ENCODE measurements around the gene PSMB5. TPM values are rescaled to one million over a fixed set of nuclear protein-coding genes. Genes with fewer than 3 reads are reported as not detected.

Gene PSMB5
- total RNA-seq, 1 donor from 2014 or later, result 303 TPM

DNA sequence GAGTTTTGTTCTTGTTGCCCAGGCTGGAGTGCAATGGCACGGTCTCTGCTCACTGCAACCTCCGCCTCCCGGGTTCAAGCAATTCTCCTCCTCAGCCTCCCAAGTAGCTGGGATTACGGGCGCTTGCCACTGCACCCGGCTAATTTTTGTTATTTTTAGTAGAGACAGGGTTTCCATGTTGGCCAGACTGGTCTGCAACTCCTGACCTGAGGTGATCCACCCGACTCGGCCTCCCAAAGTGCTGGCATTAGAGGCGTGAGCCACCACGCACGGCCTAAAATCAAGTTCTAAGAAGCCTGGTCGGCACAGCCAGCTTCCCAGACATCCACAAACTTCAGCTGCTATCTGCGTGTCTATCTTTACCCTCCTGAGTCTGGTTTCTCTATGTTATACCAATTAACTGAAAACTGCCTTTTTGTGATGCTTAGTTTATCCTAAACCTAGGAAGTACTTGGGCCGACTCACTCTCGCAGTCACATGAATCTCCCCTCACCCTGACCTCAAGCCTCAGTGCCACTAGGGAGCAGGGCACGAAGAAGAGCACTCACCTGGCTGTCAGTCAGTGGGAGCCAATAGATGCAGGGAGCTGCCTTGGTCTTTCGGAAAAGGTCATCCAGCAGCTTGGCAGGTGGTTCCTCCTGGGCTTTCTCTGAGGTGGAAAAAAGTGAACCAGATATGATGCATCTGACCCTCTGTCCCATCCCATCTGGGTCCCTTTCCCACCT is 26.0 kb upstream of the PSMB5 start:
- DNase-seq (ENCODE audit: low read depth), result no peak

DNA sequence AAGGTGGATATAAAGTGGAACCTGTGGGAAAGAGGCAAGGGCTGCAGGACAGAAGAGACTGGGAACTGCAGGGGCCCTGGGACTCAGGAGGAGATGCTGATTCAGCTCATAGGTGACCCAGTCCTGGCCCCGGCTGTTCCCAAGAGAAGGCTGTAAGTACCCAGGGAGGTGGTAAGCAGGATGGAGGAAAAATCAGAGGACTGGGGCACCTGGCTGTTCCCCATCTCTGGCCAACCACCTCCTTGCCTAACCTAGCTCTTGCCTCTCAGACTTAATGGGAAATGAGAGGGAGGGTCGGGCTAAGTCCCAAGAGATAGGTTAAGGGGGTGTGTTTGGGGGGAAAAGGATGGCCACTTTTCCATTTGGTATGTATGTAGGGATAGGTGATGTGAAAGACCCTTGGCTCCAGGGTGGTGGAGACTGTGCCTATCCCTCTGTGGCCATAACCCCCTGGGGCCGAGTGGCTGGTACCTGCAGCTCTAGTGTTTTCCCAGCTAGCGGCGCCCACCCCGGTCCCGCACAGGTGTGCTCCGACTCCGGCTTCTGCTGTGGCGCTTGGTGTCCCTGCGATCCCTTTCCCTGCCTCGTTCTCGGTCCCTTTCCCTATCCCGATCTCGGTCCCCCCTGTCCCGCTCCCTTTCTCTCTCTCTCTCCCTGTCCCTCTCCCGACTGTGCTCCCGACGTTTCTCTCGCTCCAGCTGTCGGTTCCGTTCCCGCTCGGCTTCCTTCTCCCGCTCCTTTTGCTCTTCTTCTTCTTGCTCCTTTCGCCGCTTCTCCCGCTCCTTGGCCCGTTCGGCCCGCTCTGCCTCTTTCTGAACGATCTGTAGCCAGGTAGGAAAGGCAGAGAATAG is 24.2 kb upstream of the PSMB5 start:
- no peak for DNase-seq (ENCODE audit: low read depth)

DNA sequence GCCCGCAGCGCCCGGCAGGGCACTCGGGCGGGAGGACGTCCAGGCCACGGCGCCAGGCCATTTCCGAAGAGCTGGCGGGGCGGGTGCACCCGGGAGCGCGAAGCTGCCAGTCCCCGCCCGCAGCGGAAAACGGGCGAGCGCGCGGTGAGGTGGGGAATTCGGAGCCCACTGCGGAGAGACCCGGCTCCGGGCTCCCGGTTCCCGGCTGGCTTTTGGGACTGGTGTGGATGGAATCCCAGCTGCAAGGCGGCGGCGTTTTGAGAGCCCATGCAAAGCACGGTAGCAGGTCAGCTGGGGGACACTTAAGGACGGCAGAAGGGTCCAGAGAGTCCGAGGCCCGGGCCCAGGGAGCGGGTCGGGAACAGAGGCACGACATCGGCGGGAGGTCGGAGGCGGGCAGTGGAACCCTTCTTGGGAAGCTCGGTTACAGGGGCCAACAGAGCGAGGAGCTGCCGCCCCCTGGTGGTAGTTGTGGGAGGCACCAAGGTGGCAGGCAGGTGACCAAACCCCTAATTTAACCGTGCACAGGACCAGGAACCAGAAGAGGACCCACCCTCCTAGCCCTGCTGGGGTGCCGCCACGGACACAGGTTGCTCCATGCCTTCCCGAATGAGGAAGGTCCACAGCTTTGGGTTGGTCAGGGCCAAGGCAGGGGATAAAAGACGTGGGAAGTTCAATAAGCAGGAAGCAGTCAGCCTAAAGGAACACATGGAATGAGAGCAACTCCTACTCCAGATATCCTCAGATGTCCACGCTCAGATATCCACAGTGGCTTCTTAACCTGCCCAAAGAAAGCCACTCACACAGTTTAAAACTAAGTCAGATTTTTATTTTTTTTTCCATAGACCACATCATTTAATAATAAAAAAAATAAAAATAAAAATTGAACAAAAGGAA is 23.3 kb upstream of the PSMB5 start:
- DNase-seq (ENCODE audit: low read depth), result peak; percentile 86

DNA sequence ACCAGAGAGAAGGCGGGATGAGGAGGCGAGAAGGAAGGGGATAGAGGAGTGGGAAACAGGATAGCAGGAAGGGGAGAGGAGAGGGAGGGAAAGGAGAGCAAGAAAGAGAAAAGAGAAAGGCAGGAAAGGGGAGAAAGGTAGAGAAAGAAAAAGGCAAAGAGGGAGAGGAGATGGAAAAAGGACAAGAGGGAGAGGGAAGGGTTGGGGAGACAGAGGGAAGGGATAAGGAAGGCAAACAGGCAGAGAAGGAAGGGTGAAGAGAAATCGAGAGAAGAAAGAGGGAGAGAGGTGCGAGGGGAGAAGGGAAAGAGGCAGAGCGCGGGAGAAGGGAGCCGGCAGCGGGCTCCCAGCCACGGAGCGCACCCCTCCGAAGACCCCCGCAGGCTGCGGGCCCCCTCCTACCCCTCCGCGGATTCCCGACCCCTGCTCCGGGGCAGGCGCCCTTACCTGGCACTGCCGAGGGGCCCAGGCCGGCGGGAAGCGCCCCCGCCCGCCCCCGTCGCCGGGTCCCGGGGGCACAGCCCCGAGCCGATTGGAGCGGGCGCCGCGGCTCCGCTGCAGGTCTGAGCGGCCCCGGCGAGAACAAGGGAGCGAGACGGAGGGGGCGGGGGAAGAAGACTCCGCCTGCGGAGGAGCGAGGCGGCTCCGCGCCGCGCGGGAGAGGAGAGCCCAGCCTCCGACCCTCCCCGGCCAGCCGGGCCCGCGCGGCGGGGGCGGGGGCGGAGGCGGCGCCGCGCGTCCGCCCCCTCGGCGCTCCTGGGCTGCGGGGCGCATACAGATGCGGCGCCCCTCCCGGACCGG is 22.5 kb upstream of the PSMB5 start, which contains the start of gene CDH24:
TSS of gene CDH24 (minus strand) at position 565 of the 801 bp plus-strand sequence. CDS start 1,787 bp downstream, outside the sequence.
- peak; percentile 59 for DNase-seq (ENCODE audit: low read depth)

DNA sequence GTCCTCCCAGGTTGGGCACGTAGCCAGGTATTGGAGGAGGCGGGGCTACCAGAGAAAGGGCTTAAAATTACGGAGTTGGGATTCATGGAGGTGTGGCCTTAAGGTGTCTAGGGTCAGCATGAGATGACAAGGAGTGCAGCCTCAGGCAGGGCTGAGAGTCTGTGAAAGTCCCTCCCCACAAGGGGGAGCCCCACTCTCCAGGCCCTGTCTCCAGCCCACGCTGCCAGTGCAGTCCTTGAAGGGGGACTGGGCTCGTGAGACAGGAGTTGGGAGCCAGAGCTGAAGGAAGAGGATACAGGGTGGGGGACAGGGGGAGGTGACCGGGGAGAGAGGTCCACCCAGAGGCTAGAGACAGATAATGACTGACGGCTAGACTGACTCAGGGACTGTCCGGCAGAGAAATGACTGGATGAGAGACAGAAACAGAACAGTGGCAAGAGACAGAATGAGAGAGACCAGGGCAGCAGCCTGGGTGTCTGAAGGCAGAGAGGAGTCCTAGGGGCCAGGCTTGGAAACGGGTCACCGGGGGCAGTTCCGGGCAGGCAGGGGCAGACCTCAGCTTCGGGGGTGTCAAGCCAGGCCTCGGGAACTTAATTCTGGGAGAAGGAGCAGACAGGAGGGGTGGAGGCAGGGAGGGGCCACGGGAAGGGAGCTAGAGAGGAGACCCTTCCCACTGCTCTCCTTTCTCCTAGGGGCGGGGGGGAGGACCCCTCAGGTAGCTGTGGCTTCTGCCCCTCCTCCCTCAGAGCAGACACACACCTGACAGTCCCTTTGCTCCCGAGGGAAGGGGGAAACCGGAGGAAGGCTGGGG is 21.6 kb upstream of the PSMB5 start:
- peak; percentile 80 for DNase-seq (ENCODE audit: low read depth)

DNA sequence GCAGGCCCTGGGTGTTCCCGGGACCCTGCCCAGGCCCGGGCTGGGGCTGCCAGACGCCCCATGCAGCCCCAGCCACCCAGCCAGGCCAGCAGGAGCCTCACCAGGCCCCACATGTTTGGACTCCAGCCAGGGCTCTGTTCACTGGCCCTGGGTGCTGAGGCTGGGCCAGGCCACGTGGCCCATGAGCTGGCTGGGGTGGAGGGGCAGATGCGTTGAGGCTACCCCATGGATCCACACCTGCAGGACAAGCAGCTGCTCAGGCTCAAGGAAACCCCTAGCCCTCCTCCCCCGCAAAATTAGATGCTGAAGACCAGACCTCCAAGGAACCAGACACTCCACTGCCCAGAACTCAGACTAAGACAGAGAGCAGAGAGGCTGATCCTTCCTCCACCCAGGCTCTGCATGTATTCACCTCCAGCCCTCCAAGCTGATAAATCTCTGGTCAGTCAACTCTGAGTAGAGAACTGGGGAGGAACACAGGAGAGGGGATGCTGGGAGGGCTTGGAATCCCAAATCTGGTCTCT is 21.0 kb upstream of the PSMB5 start:
- DNase-seq (ENCODE audit: low read depth), result no peak

DNA sequence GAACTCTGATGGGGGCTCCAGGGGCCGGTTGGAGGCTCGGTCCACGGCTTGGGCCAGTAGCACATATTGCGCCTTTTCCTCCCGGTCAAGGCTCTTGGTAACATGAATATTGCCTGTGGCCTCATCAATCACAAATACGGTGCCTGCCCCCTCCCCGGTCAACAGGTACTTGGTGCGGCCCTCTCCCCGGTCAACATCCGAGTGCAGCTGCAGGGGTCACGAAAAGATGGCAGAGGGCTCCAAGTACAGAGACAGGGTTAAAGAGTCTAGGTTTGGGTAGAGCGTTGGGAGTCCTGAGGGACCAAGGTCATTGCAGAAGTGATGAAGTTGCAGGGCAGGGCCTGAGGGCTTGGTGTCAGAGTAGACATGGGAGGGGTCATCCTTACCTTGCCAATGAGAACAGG is 20.4 kb upstream of the PSMB5 start:
- DNase-seq (ENCODE audit: low read depth), result no peak

DNA sequence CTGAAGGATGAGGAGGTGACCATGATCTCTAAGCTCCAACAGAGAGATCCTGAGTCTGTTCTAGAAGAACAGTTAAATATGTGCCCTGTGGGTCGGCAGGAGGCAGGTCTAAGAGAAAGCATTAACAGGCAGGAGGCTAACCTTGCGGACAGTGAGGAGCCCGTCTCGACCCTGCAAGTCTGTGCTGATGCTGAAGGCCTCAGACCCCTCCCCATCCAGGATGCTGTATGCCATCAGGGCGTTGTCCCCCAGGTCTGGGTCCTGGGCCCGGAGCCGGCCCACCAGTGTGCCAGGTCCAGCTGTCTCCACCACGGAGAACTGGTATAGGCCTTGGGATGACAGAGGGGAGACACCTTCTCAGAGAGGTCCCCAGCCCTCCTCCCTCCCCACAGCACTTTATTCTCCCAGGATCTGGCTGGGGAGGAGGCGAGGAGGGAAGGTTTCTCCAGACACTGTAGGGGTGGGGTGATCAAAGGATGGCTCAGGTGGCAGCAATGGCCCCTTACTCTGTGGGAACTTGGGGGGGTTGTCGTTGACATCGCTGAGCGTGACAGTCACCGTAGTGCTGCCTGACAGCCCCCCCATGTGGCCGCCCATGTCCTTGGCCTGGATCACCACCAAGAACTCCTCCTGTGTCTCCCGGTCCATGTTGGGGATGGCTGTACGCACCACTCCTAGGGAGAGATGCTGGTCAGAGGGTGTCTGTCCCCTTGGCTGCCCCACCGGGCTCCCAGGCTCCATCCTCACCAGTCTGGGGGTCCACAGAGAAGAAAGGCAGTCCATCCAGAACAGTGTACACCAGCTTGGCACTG is 19.5 kb upstream of the PSMB5 start:
- DNase-seq (ENCODE audit: low read depth), result no peak

DNA sequence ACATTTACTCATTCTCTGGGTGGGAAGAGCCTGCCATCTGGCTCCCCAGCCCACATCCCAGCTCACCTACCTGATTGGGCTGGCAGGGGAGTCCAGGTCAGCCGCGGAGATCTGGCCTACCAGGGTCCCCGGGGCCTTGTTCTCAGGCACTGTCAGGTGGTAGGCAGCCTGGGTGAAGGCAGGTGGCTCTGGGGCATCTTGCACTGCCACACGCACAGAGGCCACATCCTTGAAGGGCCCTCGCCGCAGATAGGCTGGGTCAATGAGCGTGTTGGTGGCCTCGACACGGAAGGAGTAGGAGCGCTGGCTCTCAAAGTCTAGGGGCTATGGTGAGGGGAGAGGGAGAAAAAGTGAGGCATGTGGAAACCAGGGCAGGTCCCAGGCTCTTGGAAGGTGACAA is 18.7 kb upstream of the PSMB5 start:
- DNase-seq (ENCODE audit: low read depth), result no peak

DNA sequence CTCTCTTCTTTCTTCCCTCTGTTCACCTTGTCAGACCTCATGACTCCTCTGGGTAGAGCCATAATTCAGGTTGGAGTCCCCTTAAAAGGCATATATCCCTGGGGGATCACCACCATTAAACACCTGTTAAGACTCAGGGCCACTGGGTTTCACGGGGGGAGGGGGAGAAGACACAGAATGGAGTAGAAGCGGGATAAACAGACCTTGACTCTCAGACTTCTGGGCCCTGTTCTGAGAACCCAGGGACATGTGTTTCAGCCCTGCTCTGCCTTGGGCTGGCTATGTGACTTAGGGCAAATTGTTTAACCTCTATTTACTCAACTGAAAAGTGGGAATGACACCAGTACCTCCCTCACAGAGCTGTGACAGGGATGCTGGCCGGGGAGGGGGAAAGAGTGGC is 18.0 kb upstream of the PSMB5 start:
- no peak for DNase-seq (ENCODE audit: low read depth)

DNA sequence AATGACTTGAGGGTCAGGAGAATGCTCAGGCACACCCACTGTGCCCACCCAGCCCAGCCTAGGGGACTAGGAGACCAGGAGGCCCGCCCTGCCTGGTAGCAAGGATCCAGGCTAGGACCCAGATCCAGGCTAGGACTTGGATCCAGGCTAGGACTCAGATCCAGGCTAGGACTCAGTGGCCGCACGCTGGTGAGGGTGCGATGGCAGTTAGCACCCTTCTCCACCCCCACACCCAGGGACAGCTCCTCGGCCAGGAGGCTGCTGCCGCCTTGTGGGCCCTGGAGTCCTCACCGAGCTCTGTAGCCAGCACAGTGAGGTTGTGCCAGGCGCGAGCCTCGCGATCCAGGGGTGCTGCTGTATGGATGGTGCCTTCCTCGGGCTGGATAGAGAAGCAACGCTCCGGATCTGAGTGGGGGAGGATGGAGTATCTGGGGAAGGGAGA is 17.5 kb upstream of the PSMB5 start:
- DNase-seq (ENCODE audit: low read depth), result no peak

DNA sequence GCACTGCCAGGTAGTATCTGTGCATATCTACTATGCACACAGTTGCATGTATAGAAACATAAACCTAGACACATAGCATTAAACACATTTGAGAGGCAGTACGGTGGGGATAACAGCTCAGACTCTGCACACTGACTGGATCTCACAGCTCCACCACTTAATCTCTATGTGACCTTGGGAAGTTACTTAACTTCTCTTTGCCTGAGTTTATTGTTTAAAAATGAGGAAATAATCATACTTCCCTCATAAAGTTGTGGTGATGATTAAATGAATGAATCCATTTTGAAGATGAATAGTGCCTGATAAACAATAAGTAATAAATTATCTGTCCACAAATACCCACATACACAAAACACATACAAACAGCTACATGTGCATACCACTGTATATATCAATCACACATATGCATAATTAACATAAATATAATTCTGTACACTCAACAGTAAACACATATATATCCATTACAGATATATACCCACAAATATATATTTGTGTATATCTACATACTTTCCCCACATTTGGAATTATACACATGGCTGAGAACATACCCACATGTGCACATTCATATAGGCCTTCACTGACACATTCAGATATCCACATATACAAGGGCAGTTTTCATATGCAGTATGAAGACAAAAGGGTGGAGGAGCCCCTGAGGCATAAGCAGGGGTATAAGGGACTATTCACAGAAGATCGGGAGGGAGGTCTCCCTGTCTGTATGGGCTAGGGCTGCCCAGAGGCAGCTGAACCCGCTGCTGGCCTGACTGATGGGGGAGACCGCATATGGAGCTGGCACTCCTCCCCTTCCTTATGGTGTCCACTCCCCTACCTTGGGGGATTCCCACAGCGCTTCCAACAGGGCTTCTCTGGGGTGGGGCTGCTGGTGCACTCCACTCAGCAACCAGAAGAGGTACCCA is 16.7 kb upstream of the PSMB5 start:
- no peak for DNase-seq (ENCODE audit: low read depth)

DNA sequence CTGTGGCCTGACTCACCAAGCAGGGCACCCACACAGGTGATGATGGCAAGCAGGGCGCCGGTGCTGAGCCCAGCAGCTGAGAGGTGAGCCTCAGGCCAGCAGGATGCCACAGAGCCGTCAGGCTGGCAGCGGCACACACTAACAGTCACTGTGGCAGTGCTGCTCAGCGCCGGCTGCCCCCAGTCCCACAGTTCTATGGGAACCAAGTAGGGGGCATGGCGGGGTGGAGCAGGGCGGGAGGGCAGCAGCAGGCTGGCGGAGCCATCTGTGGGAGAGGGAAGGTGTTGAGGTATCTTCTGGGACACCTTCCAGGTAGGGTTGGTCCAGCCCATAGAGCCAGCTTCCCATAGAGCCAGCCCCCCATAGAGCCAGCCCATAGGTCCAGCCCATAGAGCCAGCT is 14.3 kb upstream of the PSMB5 start:
- no peak for DNase-seq (ENCODE audit: low read depth)

DNA sequence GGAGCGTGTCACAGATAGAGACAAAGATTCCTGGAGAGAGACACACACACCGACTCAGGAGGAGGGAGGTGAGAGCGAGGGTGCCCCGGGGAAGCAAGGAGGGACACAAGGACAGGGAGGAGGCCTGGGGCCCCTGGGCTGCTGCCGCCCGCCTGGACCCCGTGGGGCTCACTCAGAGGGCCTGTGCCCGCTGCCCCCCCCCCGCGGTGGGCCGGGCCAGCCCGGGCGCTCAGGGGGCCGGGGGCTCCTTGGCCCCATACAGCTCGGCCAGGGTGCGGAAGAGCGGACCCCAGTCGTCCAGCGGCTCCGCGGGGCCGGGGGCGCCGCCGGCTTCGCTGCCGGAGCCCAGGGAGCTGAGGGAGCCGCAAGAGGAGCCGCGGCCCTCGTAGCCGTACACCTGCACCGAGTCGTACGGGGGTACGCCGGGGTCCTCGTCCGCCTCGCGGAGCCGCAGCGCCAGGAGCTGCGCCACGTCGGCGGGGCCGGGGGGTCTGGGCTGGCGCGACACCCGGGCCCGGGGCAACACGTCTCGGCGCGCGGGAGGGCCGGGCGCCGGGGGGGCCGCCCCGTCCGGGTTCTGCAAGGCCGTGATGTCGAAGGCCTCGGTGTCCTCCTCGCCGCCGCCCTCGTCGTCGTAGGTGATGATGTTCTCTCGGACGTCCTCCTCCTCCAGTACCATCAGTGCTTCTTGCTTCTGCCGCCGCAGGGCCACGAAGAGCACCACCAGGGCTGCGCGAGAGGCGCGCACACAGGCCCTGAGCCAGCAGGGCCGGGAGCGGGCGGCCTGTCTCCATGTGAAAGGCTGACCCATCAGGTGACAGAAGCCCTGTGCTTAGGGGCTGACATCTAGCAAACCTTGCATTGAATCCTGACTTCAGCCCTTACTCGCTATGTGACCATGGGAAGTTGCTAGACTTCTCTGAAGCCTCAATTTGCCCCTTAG is 13.3 kb upstream of the PSMB5 start:
- no peak for DNase-seq (ENCODE audit: low read depth)

DNA sequence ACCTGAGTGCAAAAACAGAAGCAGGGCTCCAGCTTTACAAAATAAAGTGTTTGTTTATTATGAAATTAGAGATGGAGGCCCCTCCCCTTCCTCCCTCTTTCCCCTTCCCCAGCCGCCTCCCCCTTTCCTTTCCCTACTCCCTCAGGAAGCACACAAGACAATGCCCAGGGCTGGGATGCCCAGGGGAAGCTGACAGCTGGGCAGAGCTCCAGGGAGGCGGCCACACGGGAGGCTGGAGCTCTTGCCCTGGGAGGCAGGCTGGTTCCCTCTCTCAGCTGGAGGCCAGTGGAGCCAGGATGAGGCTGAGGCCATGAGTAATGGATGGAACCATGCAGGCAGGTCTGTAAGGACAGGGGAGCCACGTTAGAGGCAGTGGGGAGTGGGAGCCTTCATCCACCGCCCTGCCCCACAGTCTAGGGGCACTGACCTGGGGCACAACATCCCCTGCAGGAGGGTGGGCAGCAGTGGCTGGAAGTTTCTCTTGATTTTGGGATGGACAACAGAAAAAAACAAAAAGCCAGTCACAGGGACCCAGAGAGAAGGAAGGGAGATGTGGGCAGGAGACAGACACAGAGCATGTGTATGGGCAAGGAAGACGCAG is 12.4 kb upstream of the PSMB5 start:
- DNase-seq (ENCODE audit: low read depth), result no peak
